T-helper 1 cell (primary cell): ENCODE measurements around the gene STK33.
A peak's percentile ranks its signal among the peaks of the same experiment; 100 is the strongest.

Experiments used
- DNase-seq, 5 donors: peaks; one replicate each; pipeline ENCODE4 v3.0.0-alpha.2; 2012 to 2020

The STK33 gene

DNA sequence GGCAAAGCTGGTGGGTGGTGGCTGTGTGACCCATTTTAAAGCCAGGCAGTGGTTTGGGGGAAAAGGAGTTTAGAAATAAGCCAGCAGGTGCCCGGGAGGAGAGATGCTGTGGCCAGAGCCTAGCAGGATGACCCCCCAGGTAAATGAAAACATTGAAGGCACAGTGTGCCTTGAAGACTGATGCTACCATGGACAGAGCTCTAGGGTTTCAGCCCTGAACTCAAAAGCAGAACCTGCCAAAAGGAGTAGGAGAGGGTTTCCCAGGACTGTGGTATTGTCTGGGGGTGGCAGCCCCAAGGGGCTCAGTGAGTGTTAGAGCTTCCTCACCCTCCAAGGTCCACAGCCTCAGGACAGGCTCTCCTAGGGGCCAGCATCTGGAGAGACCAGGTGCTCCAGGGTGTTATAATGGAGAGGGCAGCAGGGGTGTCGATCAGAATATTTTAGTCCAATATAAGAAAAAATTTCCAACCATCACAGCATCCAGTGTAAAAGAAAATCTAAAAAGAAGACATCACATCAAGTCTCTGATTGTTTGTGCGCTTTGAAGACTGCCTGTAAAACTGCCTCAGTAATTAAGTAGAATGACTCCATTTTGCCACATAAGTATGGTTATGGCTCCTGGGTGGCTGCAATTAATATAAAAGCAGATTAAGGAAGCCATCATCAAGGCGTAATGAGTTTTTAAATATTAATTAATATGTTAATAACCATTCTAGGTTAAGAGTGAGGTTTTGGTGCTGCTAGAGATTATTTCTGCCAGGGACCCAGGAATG lies 241.7 kb downstream of the STK33 start:
- DNase-seq: no peak

DNA sequence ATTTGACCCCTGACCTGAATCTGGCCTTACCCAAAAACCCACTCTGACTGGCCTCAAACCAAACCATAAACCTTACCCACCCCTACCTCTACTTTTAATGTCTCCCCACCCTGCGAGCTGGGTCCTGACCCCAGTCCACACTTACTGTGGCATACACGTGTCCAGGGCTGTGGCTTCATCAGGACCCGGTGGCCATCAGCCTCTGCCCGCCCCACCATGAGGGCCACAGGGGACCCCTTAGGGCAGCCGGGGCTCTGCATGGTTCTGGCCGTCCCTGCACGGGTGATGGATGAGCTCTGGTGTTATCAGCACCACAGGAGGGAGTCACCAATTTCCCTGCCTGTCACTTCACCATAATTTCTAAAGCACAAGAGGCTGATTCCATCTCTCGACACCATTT lies 242.8 kb downstream of the STK33 start:
- no peak for DNase-seq

DNA sequence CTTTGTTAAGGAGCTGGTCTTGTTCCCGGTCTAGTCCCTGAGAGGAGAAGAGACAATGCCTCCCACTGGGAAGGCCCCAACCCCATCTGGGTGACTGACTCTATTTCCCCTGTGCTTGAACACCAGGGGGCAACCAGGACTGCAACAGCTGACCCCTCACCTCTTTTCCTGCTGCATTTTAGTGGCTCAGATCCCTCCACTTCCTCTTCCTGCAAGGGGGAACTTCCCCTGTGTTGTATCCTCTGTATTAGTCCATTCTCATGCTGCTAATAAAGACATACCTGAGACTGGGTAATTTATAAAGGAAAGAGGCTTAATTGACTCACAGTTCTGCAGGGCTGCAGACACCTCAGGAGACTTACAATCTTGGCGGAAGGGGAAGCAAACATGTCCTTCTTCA lies 246.1 kb downstream of the STK33 start:
- no peak for DNase-seq

DNA sequence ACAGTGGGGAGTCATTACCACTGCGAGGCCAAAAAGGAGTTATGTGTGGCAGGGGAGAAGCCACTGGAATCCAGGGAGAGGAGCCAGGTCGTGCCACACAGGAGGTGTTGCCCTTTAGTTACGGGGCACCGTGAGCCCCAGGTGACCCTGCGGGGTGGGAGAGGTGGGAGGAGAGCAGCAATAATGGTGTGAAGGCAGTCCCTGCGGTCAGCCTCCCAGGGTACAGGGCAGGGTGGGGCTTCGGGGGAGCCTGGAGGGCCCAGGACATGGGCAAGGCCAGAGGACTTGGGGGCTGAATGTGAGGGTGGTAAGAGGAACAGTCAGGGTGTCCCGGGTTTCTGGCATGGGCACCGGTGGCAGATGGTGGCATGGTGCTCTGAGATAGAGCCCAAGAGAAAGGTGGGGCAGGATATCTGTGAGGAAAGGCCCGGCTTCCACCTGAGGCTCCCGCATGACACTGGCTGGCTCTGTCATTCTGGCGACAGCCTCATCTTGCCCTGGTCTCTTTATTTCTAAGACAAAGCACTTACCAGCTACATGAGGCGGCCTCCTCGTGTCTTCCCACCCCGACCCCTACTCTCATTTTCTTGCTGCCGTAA lies 247.8 kb downstream of the STK33 start:
- DNase-seq: no peak

DNA sequence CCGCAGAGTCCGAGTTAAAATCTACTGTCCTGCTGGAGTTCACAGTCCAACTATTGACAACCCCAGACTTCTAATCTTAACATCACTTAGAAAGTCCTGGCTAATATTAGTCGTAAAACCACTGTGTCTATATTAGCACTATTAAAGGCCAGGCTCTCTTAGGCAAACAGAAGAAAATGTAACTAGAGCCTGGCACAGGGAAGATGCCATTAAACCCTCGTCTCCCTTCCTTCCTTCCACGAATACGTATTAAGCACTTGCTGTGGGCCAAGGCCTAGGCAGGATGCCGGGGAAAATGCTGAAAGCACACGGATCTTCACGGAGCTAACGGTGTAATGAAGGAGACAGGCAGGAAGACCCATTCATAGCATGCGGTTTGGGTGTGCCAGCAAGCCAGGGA lies 248.8 kb downstream of the STK33 start:
- no peak for DNase-seq

DNA sequence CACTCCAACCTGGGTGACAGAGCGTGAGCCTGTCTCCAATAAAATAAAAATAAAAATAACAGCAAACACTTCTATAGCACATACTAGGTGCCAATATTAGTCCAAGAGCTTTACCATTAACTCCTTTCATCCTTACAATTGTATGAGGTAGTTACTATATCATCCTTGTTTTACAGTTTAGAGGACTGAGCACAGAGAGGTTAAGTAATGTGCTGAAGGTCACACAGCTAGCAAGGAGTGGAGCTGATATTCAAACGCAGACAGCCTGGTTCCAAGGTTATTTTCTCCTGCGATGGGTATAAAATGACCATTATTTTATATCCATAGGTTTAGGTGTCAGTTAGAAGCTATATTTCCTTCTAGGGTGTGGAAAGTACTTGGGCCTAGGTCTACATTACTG lies 249.7 kb downstream of the STK33 start:
- DNase-seq: no peak

DNA sequence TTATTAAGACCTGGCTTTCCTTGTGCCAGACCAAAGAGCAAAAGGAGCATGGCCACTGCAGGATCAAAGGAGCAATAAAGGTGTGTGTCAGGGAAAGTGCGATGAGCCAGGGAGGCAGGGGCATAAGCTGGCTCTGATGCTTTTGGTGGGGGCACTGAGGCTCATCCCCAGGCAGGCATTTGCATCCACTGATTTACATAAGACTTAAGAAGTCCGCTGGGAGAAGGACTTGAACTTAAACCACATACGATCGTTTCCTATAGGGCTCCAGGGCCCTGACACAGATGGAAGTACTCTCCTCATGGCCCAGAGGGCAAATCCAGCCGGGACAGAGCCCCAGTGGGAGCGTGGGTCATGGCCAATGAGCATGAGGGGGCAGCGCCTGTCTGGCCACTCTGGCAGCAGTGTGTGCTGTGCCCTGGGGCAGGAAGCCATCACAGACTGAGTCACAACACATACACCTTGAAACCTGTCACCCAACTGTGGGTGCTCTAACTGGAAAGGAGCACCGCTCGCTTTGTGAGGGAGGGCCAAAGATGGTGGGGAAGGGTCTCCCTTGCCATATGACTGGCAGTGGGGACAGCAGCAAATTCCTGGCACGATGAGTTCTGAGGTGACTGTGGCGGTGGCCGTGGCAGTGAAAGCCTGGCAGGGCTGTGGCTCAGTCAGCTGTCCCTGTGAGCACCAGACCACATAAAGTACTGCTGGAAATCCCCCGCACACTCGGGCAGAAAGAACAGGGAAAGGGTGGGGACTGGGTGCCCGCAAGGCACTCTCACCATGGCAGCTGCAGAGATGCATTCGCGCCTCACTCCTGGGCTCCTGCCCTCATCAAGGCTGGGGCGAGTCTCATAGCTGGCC lies 251.0 kb downstream of the STK33 start:
- peak in 1 of 5 donors; percentile 17 for DNase-seq

DNA sequence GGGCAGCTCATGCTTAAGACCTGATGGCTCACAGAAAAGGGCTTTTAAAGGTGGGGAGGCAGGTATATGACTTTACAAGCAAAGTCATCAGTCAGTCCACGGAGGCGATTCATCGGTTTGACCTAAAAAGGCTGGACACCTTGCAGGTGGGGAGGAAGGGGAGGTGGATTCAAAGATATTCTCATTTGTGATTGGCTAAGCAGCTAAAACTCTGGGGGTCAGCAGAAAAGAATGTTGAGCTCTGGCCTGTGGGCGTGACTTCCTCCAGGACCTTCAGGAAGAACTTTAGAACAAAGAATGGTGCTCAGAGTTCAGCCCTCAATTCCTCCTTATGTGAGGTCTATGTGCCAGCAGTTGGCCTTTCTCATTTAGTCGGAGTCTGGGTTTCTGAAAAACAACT lies 252.0 kb downstream of the STK33 start:
- DNase-seq: no peak
